Glomerular visceral epithelial cell (primary cell): Measurements from ENCODE around the gene TRPM1.

Experiments
- DNase-seq: peaks from one replicate; pipeline ENCODE4 v3.0.0-alpha.2; 2016; ENCODE audit errors: extremely low spot score

The TRPM1 gene

GRCh38 chr15:31020542-31020941 lies 81.0 kb downstream of the TRPM1 start:
- DNase-seq = no peak

GRCh38 chr15:31019986-31020385 lies 81.5 kb downstream of the TRPM1 start:
- DNase-seq = no peak

GRCh38 chr15:31017311-31017710 lies 84.2 kb downstream of the TRPM1 start:
- DNase-seq = no peak

GRCh38 chr15:31016446-31016915 lies 85.0 kb downstream of the TRPM1 start:
- DNase-seq = no peak

GRCh38 chr15:31014608-31014925 lies 87.0 kb downstream of the TRPM1 start:
- DNase-seq = no peak

- no peak for DNase-seq
Observed at GRCh38 chr15:31013863-31014607, 87.5 kb downstream of the TRPM1 start.

- no peak for DNase-seq
Observed at GRCh38 chr15:31012455-31012854, 89.1 kb downstream of the TRPM1 start.

- DNase-seq = no peak
Observed at GRCh38 chr15:31010036-31010435, 91.5 kb downstream of the TRPM1 start.

- DNase-seq = no peak
Observed at GRCh38 chr15:31005660-31006059, 95.9 kb downstream of the TRPM1 start.

- DNase-seq = peak; percentile 77
Observed at GRCh38 chr15:31004220-31004733, 97.2 kb downstream of the TRPM1 start.

GRCh38 chr15:31001702-31002101 lies 99.8 kb downstream of the TRPM1 start:
- no peak for DNase-seq

- DNase-seq = no peak
Observed at GRCh38 chr15:30999729-31000128, 101.8 kb downstream of the TRPM1 start.

GRCh38 chr15:30997270-30997669 lies 104.3 kb downstream of the TRPM1 start:
- no peak for DNase-seq

- DNase-seq = no peak
Observed at GRCh38 chr15:30992249-30992864, 109.2 kb downstream of the TRPM1 start.

GRCh38 chr15:30991255-30992235 lies 110.0 kb downstream of the TRPM1 start, which contains the start of gene MTMR10:
Gene MTMR10, minus strand, starts transcription at chr15:30991628. Its CDS starts 122 bp downstream, at chr15:30991506.
- DNase-seq = peak; percentile 86

- DNase-seq = no peak
Observed at GRCh38 chr15:30990446-30991254, 110.9 kb downstream of the TRPM1 start.

GRCh38 chr15:30990036-30990435 lies 111.5 kb downstream of the TRPM1 start:
- peak; percentile 30 for DNase-seq

GRCh38 chr15:30985081-30985531 lies 116.4 kb downstream of the TRPM1 start:
- peak; percentile 34 for DNase-seq

- no peak for DNase-seq
Observed at GRCh38 chr15:30984542-30984941, 117.0 kb downstream of the TRPM1 start.

GRCh38 chr15:30984118-30984517 lies 117.4 kb downstream of the TRPM1 start:
- DNase-seq = no peak

GRCh38 chr15:30979457-30979856 lies 122.1 kb downstream of the TRPM1 start:
- DNase-seq = no peak
